ENCODE data around the gene ASPDH. TPM values are rescaled to one million over a fixed set of nuclear protein-coding genes. Genes with fewer than 3 reads are reported as not detected.

ASPDH gene
- total RNA-seq, 1 experiment from 2014 or later, result not detected

DNA sequence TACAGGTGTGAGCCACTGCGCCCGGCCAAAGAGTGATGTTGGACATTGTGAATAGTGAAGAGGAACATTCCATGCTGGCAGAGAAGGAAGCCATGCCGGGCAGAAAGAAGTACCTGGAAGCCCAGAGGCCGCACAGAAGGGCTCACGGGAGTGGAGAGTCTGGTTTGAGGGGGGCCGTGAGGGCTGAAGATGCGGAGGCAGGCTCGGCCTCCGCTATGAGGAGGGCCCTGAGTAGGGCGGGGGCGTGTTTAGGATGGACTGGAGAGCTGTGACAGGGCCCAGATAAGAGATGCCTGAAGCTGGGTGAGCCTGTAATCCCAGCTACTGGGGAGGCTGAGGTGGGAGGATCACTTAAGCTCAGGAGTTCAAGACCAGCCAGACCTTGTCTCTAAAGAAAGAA, 4.3 kb downstream of the ASPDH start (continued):
- TF ChIP-seq, protein P1, sequence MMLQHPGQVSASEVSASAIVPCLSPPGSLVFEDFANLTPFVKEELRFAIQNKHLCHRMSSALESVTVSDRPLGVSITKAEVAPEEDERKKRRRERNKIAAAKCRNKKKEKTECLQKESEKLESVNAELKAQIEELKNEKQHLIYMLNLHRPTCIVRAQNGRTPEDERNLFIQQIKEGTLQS (IDR thresholded peaks at IDR 0.05), result no peak
- TF ChIP-seq SRF (IDR thresholded peaks at IDR 0.05; ENCODE audit: low read depth), result no peak

- no peak overlapping the region for H3K9ac ChIP-seq (ENCODE audit: low read length)
- BruUV-seq (replicated peaks), result no TSS peak
- ATAC-seq, result no peak
Measured at GRCh38 chr19:50508843-50509190, 4.9 kb downstream of the ASPDH start.

More at GRCh38 chr19:50508843-50509190, 4.9 kb downstream of the ASPDH start:
- H3K9me3 ChIP-seq (ENCODE audit: control insufficient read depth in 1 of 2, insufficient read depth in 1 of 2, low read depth in 1 of 2, low read length in 2 of 2), result no peaks in the 10 kb centered on the region
- no peaks in the 10 kb centered on the region; a peak in 1 of 4 replicates for H3K36me3 ChIP-seq (ENCODE audit: control insufficient read depth in 1 of 2, insufficient read depth in 2 of 2, low read length in 2 of 2)
- ChIA-PET RAD21 (ENCODE audit: low non-redundant PET in 1 of 2, low total read pairs in 2 of 2, uncharacterized antibody in 2 of 2, unreplicated experiment in 2 of 2) (no interaction called here), CTCF (no interaction called here), POLR2A (interaction anchor here (0.6 kb wide), 1 partner anchor 484 kb away, joined by 3 read pairs; no protein-coding TSS in a partner anchor)
- no peaks in the 10 kb centered on the region for H4K20me1 ChIP-seq (ENCODE audit: insufficient read depth)
- intact Hi-C loops (cut with micrococcal nuclease), result no loop called here
- H3K4me2 ChIP-seq (ENCODE audit: low read length), result no peak overlapping the region
- H2AFZ ChIP-seq (ENCODE audit: low read depth, low read length, poor library complexity, severe bottlenecking), result no peak overlapping the region
- peaks cover 3 to 15% of the 10 kb centered on the region in 2 experiments; a peak in 3 of 4 replicates for H3K4me1 ChIP-seq (ENCODE audit: control insufficient read depth in 1 of 2, insufficient read depth in 2 of 2, low read length in 2 of 2)
- H3K27ac ChIP-seq (ENCODE audit: low read depth, low read length), result no peak overlapping the region
- H3K4me3 ChIP-seq (replicated peaks in 1 of 2; ENCODE audit: low read depth in 1 of 2, low read length in 2 of 2), result no peak overlapping the region
- H3K27me3 ChIP-seq (ENCODE audit: insufficient read depth, low read length), result no peaks in the 10 kb centered on the region
- DNase-seq (ENCODE audit: low read depth, low spot score), result no peak
- no peaks in the 10 kb centered on the region for H3K9me2 ChIP-seq (ENCODE audit: insufficient read depth)
- TF ChIP-seq JUND (IDR thresholded peaks at IDR 0.05) (no peak), REST (IDR thresholded peaks at IDR 0.05; ENCODE audit: low read depth) (no peak)
- peaks cover 8% of the 10 kb centered on the region; the same call in 1 of the 2 replicates for H3K79me2 ChIP-seq (ENCODE audit: insufficient read depth, low read length)
